ENCODE data around the gene CD99.
"Not testable (repeated sequence)": the region's sequence is repeated elsewhere in the genome, so short reads cannot be mapped to it uniquely, and the experiment has no call there.

Gene CD99

DNA sequence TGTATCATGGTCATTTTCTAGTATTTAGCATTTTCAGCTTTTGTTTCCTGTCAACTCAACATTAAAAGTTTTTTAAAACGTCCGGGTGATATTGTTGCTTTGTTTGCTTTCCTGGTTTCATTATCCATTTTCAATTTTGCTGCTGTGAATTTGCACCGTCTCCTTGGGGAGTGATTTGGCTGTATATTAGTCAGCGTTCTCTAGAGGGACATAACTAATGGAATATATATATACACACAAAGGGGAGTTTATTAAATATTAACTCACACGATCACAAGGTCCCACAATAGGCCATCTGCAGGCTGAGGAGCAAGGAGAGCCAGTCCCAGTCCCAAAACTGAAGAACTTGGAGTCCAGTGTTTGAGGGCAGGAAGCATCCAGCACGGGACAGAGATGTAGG, 55.2 kb downstream of the CD99 start:
- not testable (repeated sequence) for H3K9me3 Mint-ChIP-seq; DNase-seq (ENCODE audit: low spot score in 2 of 2); H3K4me3 Mint-ChIP-seq; H3K4me1 Mint-ChIP-seq; H3K27ac Mint-ChIP-seq; ATAC-seq (ENCODE audit: low read depth); H3K27me3 Mint-ChIP-seq
- H3K36me3 Mint-ChIP-seq = peaks cover 12% of the 10 kb centered on the region

DNA sequence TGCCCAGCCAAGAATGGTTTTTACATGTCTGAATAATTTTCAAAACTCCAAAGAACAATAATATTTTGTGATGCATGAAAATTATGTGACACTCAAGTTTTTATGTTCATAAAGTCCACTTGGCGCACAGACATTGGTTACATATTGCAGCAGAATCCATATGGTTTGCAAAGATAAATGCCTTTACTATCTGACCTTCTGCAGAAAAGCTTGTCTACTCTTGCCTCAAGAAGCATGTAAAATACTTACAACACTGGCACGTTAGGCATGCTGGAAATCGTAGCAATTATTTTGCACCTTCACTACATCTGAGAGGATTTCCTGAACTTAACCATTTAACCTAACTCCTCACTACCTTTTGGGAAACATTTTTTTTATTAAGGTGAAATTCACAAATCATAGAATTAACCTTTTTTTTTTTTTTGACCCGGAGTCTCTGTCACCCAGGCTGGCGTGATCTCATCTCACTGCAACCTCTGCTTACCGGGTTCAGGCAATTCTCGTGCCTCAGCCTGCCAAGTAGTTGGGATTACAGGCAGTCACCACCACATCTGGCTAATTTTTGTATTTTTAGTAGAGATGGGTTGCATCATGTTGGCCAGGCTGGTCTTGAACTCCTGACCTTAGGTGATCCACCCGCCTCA, 57.2 kb downstream of the CD99 start:
- no peak overlapping the region for H3K4me3 Mint-ChIP-seq

GRCh38 chrX:2748815-2749188, 57.7 kb downstream of the CD99 start:
- H3K4me3 Mint-ChIP-seq = no peak overlapping the region
- DNase-seq (ENCODE audit: low spot score in 2 of 2) (no peak), ATAC-seq (ENCODE audit: low read depth) (no peak)
- H3K36me3 Mint-ChIP-seq = no peaks in the 10 kb centered on the region
- no peaks in the 10 kb centered on the region for H3K27me3 Mint-ChIP-seq
- peaks cover 3% of the 10 kb centered on the region for H3K4me1 Mint-ChIP-seq
- H3K27ac Mint-ChIP-seq = no peak overlapping the region
- H3K9me3 Mint-ChIP-seq = no peaks in the 10 kb centered on the region

More for the DNA sequence above, 57.2 kb downstream of the CD99 start:
- Mint-ChIP-seq H3K4me1 (peaks cover 3% of the 10 kb centered on the region), H3K36me3 (peaks cover under 1% of the 10 kb centered on the region), H3K9me3 (no peaks in the 10 kb centered on the region), H3K27me3 (no peaks in the 10 kb centered on the region), H3K27ac (no peak overlapping the region)
- no peak for ATAC-seq (ENCODE audit: low read depth)
- no peak for DNase-seq (ENCODE audit: low spot score in 2 of 2)

DNA sequence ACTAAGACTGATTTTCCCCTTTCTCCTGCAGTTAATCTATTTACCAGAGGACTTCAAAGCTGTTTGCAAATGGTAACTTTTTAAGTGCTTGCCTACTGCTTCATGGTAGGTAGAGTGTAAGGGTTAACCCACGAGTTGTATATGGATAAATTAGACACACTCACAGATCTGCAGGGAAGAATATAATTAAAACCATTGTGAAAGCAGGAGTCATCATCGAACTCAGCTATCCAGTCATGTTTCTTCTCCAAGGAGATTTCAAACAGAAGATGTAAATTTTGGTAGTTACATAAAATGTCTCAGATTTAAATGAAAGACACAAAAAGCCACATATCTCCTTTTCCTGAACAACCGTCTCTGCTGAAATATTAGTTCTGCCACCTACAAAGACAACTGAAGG, 60.2 kb downstream of the CD99 start:
- Mint-ChIP-seq H3K27ac (no peak overlapping the region), H3K4me1 (peaks cover 3% of the 10 kb centered on the region), H3K36me3 (no peaks in the 10 kb centered on the region), H3K4me3 (no peak overlapping the region), H3K27me3 (peaks cover 2% of the 10 kb centered on the region), H3K9me3 (no peaks in the 10 kb centered on the region)
- DNase-seq (ENCODE audit: low spot score in 2 of 2) (no peak), ATAC-seq (ENCODE audit: low read depth) (no peak)

GRCh38 chrX:2751874-2752300, 60.8 kb downstream of the CD99 start, which contains the start of gene XG:
TSS of gene XG (plus strand) at chrX:2752040. CDS start at chrX:2752275, 235 bp downstream.
- H3K4me1 Mint-ChIP-seq; H3K27me3 Mint-ChIP-seq; H3K36me3 Mint-ChIP-seq; DNase-seq (ENCODE audit: low spot score in 2 of 2); H3K4me3 Mint-ChIP-seq; H3K9me3 Mint-ChIP-seq; ATAC-seq (ENCODE audit: low read depth); H3K27ac Mint-ChIP-seq: not testable (repeated sequence)

GRCh38 chrX:2752441-2752840, 61.3 kb downstream of the CD99 start:
- H3K27me3 Mint-ChIP-seq; H3K4me1 Mint-ChIP-seq; H3K36me3 Mint-ChIP-seq; ATAC-seq (ENCODE audit: low read depth); DNase-seq (ENCODE audit: low spot score in 2 of 2); H3K4me3 Mint-ChIP-seq; H3K27ac Mint-ChIP-seq; H3K9me3 Mint-ChIP-seq: not testable (repeated sequence)

DNA sequence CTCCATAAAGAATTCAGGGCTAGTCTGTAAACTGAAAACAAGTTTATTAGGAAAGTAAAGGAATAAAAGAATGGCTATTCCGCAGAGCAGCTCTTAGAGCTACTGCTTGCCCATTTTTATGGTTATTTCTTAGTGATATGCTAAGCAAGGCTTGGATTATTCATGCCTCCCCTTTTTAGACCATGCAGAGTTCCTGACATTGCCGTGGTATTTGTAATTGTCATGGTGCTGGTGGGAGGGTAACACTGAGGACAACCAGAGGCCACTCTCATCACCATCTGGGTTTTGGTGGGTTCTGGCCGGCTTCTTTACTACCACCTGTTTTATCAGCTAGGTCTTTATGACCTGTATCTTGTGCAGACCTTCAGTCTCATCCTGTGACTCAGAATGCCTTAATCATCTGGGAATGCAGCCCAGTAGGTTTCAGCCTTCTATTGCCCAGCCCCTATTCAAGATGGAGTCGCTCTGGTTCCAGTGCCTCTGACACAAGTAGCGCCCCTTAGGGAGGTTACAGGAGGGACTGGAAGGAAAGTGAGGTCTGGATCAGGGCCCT, 64.1 kb downstream of the CD99 start:
- not testable (repeated sequence) for H3K4me1 Mint-ChIP-seq; DNase-seq (ENCODE audit: low spot score in 2 of 2); H3K4me3 Mint-ChIP-seq

GRCh38 chrX:2756548-2756947, 65.5 kb downstream of the CD99 start:
- Mint-ChIP-seq H3K36me3 (no peaks in the 10 kb centered on the region), H3K4me3 (no peak overlapping the region), H3K4me1 (no peaks in the 10 kb centered on the region), H3K9me3 (no peaks in the 10 kb centered on the region), H3K27me3 (peaks cover 17% of the 10 kb centered on the region), H3K27ac (no peak overlapping the region)
- no peak for ATAC-seq (ENCODE audit: low read depth)
- DNase-seq (ENCODE audit: low spot score in 2 of 2) = no peak

More for the DNA sequence above, 64.1 kb downstream of the CD99 start:
- not testable (repeated sequence) for ATAC-seq (ENCODE audit: low read depth); H3K36me3 Mint-ChIP-seq; H3K27ac Mint-ChIP-seq; H3K9me3 Mint-ChIP-seq
- H3K27me3 Mint-ChIP-seq = peaks cover 16% of the 10 kb centered on the region

GRCh38 chrX:2761246-2761645, 70.2 kb downstream of the CD99 start:
- ATAC-seq (ENCODE audit: low read depth) (no peak), DNase-seq (ENCODE audit: low spot score in 2 of 2) (no peak)
- H3K9me3 Mint-ChIP-seq = no peaks in the 10 kb centered on the region
- H3K4me3 Mint-ChIP-seq = no peak overlapping the region
- no peaks in the 10 kb centered on the region for H3K36me3 Mint-ChIP-seq
- no peaks in the 10 kb centered on the region for H3K4me1 Mint-ChIP-seq
- peaks cover 18% of the 10 kb centered on the region for H3K27me3 Mint-ChIP-seq
- H3K27ac Mint-ChIP-seq = no peak overlapping the region

GRCh38 chrX:2762671-2763070, 71.6 kb downstream of the CD99 start:
- not testable (repeated sequence) for H3K36me3 Mint-ChIP-seq

DNA sequence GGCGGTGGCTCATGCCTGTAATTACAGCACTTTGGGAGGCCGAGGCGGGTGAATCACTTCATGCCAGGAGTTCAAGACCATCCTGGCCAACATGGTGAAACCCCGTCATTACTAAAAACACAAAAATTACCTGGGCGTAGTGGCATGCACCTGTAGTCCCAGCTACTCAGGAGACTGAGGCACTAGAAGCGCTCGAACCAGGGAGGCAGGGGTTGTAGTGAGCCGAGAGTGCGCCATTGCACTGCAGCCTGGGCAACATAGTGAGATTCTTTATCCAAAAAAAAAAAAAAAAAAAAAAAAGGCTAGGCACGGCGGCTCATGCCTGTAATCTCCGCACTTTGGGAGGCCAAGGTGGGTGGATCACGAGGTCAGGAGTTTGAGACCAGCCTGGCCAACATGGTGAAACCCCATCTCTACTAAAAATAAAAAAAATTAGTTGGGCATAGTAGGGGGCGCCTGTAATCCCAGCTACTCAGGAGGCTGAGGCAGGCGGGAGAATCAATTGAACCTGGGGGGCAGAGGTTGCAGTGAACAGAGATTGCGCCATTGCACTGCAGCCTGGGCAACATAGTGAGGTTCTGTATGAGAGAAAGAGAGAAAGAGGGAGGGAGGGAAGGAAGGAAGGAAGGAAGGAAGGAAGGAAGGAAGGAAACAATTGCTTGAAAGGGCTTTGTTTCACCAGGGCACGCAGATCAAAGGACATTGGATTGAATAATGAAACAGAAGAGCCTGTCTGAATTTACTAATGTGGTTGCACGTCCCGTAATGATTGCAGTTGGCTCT, 73.9 kb downstream of the CD99 start:
- ATAC-seq (ENCODE audit: low read depth); H3K27ac Mint-ChIP-seq; DNase-seq (ENCODE audit: low spot score in 2 of 2); H3K4me3 Mint-ChIP-seq; H3K36me3 Mint-ChIP-seq; H3K4me1 Mint-ChIP-seq; H3K9me3 Mint-ChIP-seq: not testable (repeated sequence)
- H3K27me3 Mint-ChIP-seq = peaks cover 15% of the 10 kb centered on the region

More at GRCh38 chrX:2762671-2763070, 71.6 kb downstream of the CD99 start:
- peaks cover 12% of the 10 kb centered on the region for H3K27me3 Mint-ChIP-seq
- DNase-seq (ENCODE audit: low spot score in 2 of 2); H3K4me3 Mint-ChIP-seq; H3K27ac Mint-ChIP-seq; ATAC-seq (ENCODE audit: low read depth); H3K9me3 Mint-ChIP-seq; H3K4me1 Mint-ChIP-seq: not testable (repeated sequence)

GRCh38 chrX:2765549-2765830, 74.4 kb downstream of the CD99 start:
- H3K9me3 Mint-ChIP-seq = peaks cover 3% of the 10 kb centered on the region
- no peak for DNase-seq (ENCODE audit: low spot score in 2 of 2)
- peaks cover 1% of the 10 kb centered on the region for H3K36me3 Mint-ChIP-seq
- no peak overlapping the region for H3K4me3 Mint-ChIP-seq
- H3K27me3 Mint-ChIP-seq = peaks cover 17% of the 10 kb centered on the region
- no peaks in the 10 kb centered on the region for H3K4me1 Mint-ChIP-seq
- ATAC-seq (ENCODE audit: low read depth) = no peak
- no peak overlapping the region for H3K27ac Mint-ChIP-seq

DNA sequence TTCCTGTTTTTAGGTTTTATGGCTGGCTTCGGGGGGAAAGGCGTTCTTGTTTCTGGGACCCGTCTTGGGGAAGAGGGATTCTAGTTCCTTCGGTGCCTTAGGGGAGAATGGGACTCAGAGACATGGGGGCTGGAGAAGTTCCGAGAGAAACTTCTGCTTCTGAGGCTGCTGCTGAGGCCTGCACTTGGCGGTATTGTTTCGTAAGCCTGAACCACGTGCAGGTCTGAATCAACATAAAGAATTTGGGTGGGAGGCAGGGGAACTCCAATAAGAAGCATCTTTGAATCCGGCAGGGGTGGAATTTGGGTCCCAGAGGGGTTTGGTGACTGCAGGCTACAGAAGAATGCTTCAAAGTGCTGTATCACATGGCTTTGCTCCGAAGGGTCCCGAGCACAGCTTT, 75.8 kb downstream of the CD99 start:
- DNase-seq (ENCODE audit: low spot score in 2 of 2) (no peak), ATAC-seq (ENCODE audit: low read depth) (no peak)
- Mint-ChIP-seq H3K4me1 (no peaks in the 10 kb centered on the region), H3K9me3 (peaks cover 3% of the 10 kb centered on the region), H3K27me3 (peaks cover 18% of the 10 kb centered on the region), H3K36me3 (peaks cover 1% of the 10 kb centered on the region), H3K27ac (no peak overlapping the region), H3K4me3 (no peak overlapping the region)

GRCh38 chrX:2767631-2768455, 76.7 kb downstream of the CD99 start:
- peaks cover 3% of the 10 kb centered on the region for H3K9me3 Mint-ChIP-seq
- ATAC-seq (ENCODE audit: low read depth) = no peak
- peaks cover 16% of the 10 kb centered on the region for H3K27me3 Mint-ChIP-seq
- no peak for DNase-seq (ENCODE audit: low spot score in 2 of 2)
- no peak overlapping the region for H3K27ac Mint-ChIP-seq
- H3K4me3 Mint-ChIP-seq = no peak overlapping the region
- H3K36me3 Mint-ChIP-seq = peaks cover 1% of the 10 kb centered on the region
- H3K4me1 Mint-ChIP-seq = no peaks in the 10 kb centered on the region
